GM21528 (cell line): ENCODE data around the gene GALNT18.
"Not testable (repeated sequence)": the region's sequence is repeated elsewhere in the genome, so short reads cannot be mapped to it uniquely, and the experiment has no call there.

Experiments used
- ATAC-seq: cut with Tn5 transposase; IDR thresholded peaks from one replicate; pipeline ENCODE4 v1.9.1; 2021; ENCODE audit warnings: mild to moderate bottlenecking, moderate library complexity; ENCODE audit not compliant: unreplicated experiment, low FRiP score

Gene GALNT18

GRCh38 chr11:11373934-11374333 is 247.9 kb downstream of the GALNT18 start:
- ATAC-seq, result no peak

GRCh38 chr11:11372461-11372860 is 249.3 kb downstream of the GALNT18 start:
- ATAC-seq, result no peak

- no peak for ATAC-seq
Measured at GRCh38 chr11:11370962-11371303, 250.9 kb downstream of the GALNT18 start.

- no peak for ATAC-seq
Measured at GRCh38 chr11:11370255-11370961, 251.4 kb downstream of the GALNT18 start.

- ATAC-seq, result no peak
Measured at GRCh38 chr11:11366793-11367192, 255.0 kb downstream of the GALNT18 start.

- ATAC-seq, result no peak
Measured at GRCh38 chr11:11363674-11364073, 258.1 kb downstream of the GALNT18 start.

GRCh38 chr11:11359611-11360010 is 262.2 kb downstream of the GALNT18 start:
- no peak for ATAC-seq

- ATAC-seq, result no peak
Measured at GRCh38 chr11:11356842-11357241, 265.0 kb downstream of the GALNT18 start.

GRCh38 chr11:11352878-11353277 is 268.9 kb downstream of the GALNT18 start, which contains the start of gene CSNK2A3:
Gene CSNK2A3, minus strand, starts transcription at chr11:11353250. Its CDS starts 131 bp downstream, at chr11:11353119.
- not testable (repeated sequence) for ATAC-seq

- not testable (repeated sequence) for ATAC-seq
Measured at GRCh38 chr11:11351851-11352250, 270.0 kb downstream of the GALNT18 start.

- no peak for ATAC-seq
Measured at GRCh38 chr11:11351042-11351586, 270.7 kb downstream of the GALNT18 start.

GRCh38 chr11:11349870-11350337 is 271.9 kb downstream of the GALNT18 start:
- ATAC-seq, result no peak

- ATAC-seq, result no peak
Measured at GRCh38 chr11:11349106-11349825, 272.5 kb downstream of the GALNT18 start.

GRCh38 chr11:11348303-11348702 is 273.5 kb downstream of the GALNT18 start:
- no peak for ATAC-seq

- ATAC-seq, result no peak
Measured at GRCh38 chr11:11347592-11347991, 274.2 kb downstream of the GALNT18 start.

GRCh38 chr11:11346303-11346702 is 275.5 kb downstream of the GALNT18 start:
- ATAC-seq, result no peak

- no peak for ATAC-seq
Measured at GRCh38 chr11:11345099-11345498, 276.7 kb downstream of the GALNT18 start.

- no peak for ATAC-seq
Measured at GRCh38 chr11:11344045-11344444, 277.8 kb downstream of the GALNT18 start.

GRCh38 chr11:11338304-11338703 is 283.5 kb downstream of the GALNT18 start:
- no peak for ATAC-seq

- no peak for ATAC-seq
Measured at GRCh38 chr11:11336664-11337063, 285.1 kb downstream of the GALNT18 start.

- no peak for ATAC-seq
Measured at GRCh38 chr11:11335043-11335442, 286.8 kb downstream of the GALNT18 start.

GRCh38 chr11:11334607-11335006 is 287.2 kb downstream of the GALNT18 start:
- no peak for ATAC-seq
